ENCODE data around the gene ARHGAP45. TPM values are rescaled to one million over a fixed set of nuclear protein-coding genes. Genes with fewer than 3 reads are reported as not detected.

The ARHGAP45 gene
- total RNA-seq, 1 experiment from 2014 or later: 0.57 TPM

GRCh38 chr19:1054102-1055027 is 12.6 kb upstream of the ARHGAP45 start:
- no peak for DNase-seq (ENCODE audit: low read depth)

- DNase-seq (ENCODE audit: low read depth): no peak
Measured at GRCh38 chr19:1055028-1055425, 11.9 kb upstream of the ARHGAP45 start.

DNA sequence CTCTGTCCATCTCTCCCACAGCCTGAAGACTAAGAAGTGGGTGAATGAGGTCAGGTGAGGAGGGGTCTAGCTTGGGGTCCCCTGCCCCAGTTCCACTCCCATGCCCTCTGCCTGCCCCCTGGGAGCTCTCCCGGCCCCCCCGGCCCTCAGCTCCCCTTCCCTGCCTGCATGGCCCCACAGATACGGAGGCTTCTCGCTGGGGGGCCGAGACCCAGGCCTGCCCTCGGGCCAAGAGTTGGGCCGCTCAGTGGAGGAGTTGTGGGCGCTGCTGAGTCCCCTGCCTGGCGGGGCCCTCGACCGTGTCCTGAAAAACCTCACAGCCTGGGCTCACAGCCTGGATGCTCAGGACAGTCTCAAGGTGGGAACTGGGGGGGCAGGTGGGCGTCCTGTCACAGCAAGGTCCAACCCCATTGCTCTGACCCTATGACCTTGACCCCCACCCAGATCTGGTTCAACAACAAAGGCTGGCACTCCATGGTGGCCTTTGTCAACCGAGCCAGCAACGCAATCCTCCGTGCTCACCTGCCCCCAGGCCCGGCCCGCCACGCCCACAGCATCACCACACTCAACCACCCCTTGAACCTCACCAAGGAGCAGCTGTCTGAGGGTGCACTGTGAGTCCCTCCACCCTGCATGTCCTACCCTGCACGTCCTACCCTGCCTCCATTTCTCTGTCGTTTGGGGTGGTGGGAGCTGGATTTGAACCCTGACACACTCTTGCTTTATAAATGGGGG is 10.9 kb upstream of the ARHGAP45 start:
- no peak for DNase-seq (ENCODE audit: low read depth)

DNA sequence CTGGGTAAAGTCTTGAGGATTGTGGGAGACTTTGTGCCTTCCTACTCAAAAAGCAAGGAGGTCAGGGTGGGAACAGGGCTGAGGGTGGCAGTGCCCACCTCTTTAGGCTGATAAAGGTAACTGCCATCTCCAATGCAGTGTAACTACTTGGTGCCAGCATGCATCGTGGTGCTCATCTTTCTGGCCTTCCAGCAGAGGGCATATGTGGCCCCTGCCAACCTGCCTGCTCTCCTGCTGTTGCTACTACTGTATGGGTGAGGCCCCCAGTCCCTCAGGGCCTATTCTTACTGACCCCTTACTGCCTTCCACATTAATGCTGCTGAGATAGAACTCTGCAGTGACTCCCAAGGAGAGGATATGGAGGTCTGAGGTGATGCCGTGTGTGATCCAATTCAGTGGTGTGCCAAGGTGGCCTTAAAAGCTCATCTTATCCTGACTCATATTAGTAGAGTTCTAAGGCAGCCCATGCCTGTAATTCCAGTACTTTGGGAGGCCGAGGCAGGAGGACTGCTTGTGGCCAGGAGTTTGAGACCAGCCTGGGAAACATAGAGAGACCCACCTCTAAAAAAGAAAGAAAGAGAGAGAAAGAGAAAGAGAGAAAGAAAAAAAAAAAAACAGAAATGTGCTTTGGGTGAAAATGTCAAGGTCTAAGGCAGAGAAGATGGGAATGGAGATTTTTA is 9.7 kb upstream of the ARHGAP45 start:
- DNase-seq (ENCODE audit: low read depth): peak; percentile 71

DNA sequence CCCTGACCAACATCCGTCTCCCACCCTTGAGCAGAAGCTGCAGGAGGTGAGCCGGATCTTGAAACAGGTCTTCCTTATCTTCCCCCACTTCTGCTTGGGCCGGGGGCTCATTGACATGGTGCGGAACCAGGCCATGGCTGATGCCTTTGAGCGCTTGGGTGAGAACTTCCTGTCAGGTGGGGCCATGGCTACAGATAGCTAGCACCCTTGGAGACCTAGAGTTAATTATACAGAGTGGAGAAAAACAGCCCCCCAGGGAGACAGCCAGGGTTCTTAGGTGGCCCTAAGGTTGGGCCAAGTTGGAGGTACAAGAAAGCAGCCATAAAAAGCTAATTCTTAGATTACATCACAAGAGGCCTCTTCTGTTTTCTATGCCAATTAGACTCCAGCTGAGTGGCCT is 8.9 kb upstream of the ARHGAP45 start:
- no peak for DNase-seq (ENCODE audit: low read depth)

- DNase-seq (ENCODE audit: low read depth): no peak
Measured at GRCh38 chr19:1060689-1061088, 6.3 kb upstream of the ARHGAP45 start.

- DNase-seq (ENCODE audit: low read depth): no peak
Measured at GRCh38 chr19:1061987-1062386, 5.0 kb upstream of the ARHGAP45 start.

DNA sequence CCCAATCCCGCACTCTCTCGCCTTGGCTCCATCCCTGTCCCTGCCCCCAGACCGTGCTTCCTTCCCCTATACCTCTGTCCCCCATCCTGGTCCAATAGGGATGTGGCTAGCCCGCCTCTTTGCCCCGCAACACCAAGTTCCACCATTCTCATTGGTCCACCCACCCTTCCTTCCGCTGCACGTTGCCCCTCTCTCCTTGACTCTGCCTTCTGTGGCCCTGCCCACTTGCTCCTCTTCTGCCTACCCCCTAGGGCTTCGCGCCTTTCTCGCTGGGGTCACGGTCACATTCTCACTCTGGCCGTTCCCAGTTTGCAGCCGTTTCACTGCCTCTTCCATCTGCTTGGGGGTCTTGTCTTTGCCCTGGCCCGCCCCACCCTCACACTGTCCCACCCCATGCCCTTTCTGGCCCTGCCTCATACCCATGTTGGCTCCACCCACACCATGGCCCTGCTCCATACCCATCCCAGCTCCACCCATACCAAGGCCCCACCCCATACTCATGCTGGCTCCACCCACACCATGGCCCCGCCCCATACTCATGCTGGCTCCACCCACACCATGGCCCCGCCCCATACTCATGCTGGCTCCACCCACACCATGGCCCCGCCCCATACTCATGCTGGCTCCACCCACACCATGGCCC is 4.5 kb upstream of the ARHGAP45 start:
- DNase-seq (ENCODE audit: low read depth): no peak

- DNase-seq (ENCODE audit: low read depth): no peak
Measured at GRCh38 chr19:1063030-1063908, 3.7 kb upstream of the ARHGAP45 start.

- DNase-seq (ENCODE audit: low read depth): no peak
Measured at GRCh38 chr19:1063909-1064660, 2.9 kb upstream of the ARHGAP45 start.

DNA sequence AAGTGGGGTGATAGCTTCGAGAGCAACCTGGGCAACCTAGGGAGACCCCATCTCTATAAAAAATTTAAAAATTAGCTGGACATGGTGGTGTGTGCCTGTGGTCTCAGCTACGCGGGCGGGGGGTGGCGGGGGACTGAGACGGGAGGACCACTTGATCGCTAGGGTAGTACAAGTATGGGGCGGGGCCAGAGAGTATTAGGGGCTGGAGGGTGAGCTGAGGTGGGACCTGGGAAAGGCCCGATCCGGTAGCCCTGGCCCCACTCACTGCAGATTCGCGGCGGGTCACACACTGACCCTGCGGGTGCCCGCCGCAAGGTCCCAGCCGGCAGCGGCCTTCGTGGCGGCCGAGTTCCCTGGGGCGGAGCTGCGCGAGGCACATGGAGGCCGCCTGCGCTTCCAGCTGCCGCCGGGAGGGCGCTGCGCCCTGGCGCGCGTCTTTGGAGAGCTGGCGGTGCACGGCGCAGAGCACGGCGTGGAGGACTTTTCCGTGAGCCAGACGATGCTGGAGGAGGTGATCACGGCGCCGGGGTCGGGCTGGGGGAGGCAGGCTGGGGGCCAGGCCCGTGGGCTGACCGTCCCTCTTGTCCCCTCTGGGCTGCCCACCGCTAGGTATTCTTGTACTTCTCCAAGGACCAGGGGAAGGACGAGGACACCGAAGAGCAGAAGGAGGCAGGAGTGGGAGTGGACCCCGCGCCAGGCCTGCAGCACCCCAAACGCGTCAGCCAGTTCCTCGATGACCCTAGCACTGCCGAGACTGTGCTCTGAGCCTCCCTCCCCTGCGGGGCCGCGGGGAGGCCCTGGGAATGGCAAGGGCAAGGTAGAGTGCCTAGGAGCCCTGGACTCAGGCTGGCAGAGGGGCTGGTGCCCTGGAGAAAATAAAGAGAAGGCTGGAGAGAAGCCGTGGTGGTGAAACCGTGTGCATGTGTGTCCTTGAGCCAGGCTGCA is 2.0 kb upstream of the ARHGAP45 start:
- DNase-seq (ENCODE audit: low read depth): no peak

DNA sequence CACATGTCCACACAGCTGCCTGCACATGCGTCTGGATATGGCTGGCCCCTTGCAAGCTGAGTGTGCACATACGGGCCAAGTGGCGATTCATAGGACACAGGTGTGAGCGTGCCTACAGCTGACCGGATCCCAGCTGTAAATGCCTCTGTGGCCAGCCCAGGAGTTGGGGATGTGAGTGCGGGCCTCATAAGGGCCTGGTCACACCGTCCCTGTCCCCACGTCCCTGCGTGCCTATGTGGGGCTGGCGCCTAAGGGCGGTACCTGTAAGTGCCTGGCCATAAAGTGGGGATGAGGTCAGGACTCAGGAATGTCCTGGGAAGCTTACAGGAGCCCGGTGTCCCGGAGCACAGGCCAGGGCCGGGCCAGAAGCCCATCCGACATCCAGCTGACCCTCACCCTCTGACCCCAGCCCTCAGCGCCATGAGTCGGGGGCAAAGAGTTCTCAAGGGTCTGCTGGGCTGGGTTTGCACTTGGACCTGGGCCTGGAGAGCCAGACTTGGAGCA is 1.3 kb upstream of the ARHGAP45 start:
- no peak for DNase-seq (ENCODE audit: low read depth)

DNA sequence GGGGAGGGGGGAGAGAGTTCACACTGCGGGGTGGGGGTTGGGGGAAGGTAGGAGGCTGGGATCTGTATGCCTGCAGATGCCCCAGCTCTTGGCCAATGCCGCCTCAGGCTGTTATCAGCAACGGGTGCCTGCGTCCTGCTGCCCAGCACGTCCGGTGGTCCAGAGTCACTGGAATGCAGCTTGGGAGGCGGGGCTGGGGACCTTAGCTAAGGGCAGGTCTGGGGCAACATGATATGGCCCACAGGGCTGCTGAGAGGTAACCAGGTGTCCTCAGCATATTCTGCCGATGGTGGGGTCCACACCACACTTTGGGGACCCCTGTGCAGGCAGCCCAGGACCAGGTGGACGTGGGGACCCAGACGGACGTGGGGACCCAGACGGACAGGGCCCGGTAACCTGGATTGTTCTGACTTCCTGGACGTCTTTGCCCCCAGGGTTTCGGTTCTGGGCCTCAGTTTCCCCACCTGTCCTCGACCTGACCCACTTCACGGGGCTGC is 668 bp upstream of the ARHGAP45 start:
- DNase-seq (ENCODE audit: low read depth): no peak

DNA sequence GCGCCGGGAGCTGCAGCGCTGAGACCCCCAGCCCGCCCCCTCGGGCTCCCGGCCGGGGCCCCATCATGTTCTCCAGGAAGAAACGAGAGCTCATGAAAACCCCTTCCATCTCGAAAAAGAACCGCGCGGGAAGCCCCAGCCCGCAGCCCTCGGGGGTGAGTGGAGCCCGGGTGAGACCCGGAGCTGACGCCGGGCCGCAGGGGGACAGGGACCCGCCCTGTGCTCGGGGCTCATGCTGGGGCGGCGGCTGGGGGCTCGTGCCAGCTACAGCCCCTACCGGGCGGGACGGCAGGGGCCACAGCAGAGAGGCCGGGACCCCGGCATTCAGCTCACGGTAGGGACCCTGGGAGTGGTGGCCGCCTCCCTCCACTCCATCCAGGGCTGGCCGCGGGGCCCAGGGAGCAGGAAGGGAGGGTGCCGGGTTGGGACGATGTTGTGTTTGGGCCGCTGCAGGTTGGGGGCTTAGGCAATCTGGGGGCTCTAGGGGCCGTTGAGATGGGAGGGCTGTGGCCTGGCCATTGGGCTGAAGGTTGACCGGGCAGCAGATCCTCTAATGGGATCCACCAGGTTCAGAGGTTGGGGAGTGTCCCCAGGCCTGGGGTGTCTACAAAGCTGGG is 482 bp downstream of the ARHGAP45 start:
- DNase-seq (ENCODE audit: low read depth): no peak

DNA sequence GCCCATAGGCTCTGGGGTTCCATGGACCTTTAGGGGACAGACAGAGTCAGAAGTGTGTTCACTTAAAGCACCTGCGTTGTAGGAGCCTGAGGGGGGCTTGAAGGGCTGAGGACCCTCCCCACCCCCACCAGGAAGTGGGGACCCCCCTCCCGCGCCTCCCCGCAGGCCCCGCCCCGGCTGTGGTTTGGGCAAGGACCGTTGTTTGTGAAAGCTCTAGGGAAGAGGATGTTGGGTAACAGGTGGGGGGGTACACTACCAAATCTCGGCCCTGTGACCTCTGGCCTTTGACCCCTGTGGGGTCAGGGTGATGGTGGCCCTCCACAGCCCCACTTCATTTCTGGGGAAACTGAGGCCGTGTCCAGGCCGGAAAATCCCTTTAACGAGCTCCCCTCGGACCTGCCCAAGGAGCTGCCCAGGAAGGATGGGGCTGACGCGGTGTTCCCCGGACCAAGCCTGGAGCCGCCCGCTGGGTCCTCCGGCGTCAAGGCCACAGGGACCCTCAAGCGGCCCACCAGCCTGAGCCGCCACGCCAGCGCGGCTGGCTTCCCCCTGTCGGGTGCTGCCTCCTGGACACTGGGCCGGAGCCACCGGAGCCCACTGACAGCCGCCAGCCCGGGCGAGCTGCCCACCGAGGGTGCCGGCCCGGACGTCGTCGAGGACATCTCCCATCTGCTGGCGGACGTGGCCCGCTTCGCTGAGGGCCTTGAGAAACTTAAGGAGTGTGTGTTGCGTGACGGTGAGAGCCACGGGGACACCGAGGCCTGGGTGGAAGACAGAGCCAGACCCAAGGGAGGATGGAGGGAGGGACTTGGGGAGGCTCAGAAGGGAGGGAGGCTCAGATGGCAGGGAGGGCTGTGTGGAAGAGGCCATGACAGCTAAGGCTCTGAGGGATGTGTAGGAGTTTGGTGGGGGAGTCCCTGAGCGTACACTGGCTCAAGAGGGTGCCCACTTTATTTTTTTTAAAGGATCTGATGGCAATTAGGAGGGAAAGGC is 1.3 kb downstream of the ARHGAP45 start:
- DNase-seq (ENCODE audit: low read depth): no peak

DNA sequence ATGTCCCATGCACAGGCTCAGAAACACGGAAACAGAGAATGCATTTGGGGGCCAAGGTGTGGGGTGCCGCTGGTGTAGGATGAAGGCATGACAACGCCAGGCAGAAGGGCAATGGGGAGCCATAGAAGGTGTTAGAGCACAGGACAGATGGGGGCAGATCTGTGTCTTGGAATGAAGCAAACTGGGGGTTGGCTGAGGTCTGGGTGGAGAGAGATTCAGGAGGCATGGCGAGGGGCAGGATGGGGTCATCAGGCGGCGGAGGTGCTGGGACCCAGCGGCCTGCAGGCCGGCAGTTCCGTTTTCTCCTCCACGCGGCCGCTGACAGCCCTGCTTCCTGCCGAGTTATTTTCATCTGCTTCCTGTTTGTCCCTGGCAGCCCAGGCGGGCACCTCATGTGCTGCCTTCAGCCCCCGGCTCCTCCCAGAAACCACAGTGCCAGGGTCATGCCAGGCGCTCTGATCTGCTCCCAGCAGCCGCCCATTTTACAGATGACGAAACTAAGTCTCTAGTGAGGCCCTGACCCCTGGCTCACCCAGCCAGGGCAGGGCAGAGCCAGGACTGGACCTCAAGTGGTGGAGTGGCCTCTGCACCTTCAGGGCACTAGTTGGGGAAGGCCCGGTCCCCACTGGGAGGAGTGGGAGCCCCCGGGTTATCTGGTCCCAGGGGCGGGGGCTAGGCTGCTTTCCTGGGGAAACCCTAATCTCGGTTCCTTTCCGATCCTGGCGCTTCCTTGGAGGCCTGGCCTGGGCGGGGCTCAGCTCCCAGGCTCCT is 2.2 kb downstream of the ARHGAP45 start:
- DNase-seq (ENCODE audit: low read depth): no peak

Measured in LHCN-M2 (cell line).